GM18507 (cell line): ENCODE measurements around the gene HINFP.
"Not testable (repeated sequence)": the region's sequence is repeated elsewhere in the genome, so short reads cannot be mapped to it uniquely, and the experiment has no call there.

Experiments
- DNase-seq: peaks from one replicate; pipeline ENCODE4 v3.0.0; 2011; ENCODE audit warnings: low read depth; ENCODE audit not compliant: insufficient read length; ENCODE audit errors: extremely low spot score
- FAIRE-seq: peaks from 2 replicates; lab custom pipeline; 2011; peaks lifted over from hg19 to GRCh38; lab: Jason Lieb, UNC

The HINFP gene

DNA sequence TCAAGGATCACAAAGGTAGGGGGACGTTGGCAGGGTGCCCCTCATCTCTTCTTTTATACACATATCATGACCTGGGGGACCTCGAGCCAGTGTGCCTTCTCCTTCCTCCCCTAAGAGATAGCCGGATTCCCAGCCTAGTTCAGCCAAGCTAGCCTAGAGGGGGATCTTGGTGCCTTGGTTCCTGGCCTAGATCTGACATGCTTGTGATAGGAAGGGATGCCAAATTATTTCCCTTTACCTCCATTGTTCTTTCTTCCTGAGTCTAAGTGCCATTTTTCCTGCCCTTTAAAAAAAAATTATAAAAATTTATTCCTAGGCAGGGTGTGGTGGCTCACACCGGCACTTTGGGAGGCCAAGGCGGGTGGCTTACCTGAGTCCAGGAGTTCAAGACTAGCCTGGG lies 7.0 kb upstream of the HINFP start:
- FAIRE-seq = no peak
- DNase-seq = no peak

DNA sequence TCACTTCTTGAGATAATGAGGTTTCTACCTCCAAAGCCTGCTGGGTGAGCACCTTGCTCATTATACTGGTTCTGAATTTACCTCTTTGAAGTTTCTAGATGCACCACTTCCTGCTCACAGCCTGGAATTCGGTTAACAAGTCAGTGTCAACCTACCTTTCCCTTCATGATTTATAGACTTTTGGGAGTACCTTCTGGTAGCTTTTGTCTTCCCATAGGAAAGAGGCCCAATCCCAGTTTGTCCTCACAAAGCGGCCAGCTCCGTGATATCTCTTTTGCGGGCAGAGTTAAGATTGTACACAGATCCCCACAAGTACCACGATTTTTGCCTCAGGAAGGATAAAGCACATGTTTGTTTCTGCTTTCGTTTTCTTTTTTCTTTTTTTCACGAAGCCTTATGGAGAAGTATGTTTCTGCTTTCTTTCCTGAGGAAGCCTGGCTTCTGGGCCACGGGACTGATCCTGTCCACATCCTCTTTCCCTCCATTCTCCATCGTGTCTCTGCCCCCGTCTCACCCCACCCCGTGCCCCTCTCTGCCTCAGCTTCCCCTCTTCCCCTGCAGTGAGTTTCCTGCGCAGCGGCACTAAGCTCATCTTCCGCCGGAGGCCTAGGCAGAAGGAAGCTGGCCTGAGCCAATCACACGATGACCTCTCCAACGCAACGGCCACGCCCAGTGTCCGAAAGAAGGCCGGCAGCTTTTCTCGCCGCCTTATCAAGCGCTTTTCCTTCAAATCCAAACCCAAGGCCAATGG lies 5.7 kb upstream of the HINFP start:
- FAIRE-seq (no peak), DNase-seq (no peak)

DNA sequence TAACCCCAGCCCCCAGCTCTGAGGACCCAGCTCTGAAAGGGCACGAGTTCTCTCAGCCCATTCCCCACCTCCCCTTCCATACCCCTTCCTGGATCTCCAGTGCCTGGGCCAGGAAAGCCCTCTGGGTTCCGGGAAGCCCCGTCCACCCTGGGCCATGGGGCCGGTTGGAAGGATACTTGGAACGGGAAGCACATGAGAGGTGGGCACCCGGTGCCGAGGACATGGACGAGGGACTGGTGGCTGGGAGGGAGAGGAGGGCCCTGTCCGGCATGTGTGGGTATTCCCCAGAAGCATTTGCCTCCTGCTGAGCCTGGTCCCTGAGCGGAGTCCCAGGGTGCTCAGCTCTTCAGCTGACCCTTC lies 5.2 kb upstream of the HINFP start:
- FAIRE-seq (no peak), DNase-seq (no peak)

DNA sequence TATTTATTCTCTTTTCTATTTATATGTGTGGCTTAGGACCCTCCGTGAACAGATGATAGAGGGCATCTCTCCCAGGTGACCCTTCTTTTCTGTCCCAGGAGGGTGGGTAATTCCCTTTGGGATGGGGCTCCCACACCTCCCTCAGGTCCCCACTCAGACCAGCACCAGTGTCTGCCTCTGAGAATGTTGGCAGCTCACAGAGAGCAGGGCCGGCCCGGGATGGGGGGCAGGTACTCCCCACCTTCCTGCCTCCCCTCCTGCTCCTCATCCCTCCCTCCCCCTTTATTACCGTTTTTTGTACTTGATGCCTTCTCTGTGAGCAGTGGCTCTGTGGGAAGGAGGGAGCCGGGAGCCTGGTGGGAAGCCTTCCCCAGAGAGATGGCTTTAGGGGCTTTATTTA lies 4.8 kb upstream of the HINFP start:
- FAIRE-seq (no peak), DNase-seq (no peak)

DNA sequence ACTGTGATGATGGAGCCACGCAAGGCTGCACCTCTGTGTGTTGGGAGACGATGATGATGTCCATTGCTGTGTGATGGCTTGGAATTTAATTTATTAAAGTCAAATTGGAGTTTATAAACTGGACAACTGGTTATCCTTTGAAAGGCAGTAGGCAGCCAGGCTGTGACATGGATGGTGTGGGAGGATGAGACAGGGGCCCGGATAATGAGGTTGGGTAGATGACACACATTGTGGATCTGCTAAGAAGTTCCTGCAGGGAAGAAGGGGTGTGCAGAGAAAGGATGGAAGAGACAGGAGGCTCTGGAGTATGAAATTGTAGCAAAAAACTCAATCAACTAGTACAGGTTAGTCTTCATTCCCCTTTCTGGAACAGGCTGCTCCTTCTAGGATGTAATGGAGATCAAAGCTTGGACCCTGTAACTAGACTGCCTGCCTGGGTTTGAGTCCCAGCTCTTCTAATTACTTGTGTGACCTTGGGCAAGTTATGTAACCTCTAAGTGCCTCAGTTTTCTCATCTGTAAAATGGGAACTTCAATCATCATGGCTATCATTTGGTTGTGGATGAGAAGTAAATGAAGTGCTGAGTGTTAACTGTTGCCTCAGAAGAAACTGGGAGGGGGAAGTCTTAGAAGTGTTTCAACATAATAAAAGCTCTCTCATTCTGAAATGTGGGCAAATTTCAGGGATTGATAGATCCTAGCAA lies 4.2 kb upstream of the HINFP start:
- FAIRE-seq = no peak
- no peak for DNase-seq

DNA sequence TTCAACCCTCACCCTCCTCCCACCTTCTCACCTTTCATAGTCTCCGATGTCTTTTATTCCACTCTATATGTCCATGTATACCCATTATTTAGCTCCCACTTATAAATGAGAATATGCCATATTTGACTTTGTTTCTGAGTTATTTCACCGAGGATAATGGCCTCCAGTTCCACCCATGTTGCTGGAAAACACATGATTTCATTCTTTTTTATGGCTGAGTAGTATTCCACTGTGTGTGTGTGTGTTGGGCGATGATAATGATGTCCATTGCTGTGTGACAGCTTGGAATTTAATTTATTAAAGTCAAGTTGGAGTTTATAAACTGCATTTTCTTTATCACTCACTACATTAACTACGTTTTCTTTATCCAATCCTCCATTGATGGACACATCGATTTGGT lies 3.2 kb upstream of the HINFP start:
- no peak for DNase-seq
- FAIRE-seq = no peak

DNA sequence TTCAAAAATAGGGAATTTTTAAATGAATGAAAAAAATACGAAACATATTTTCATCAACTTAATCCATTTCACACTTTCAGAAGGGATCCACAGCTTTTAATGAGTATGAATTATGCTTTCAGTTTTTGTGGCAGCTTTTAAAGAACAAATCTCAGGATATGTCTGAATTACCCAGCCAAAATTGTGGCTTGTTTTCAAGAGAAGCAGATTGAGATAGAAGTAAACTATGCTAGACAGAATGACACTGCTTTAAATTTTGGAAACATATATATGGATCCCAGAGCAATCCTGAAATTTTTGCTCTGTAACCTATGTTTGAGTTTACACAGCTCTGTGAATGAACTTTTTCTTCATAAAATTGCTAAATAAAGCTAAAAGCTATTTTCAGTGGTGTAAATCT lies 2.4 kb upstream of the HINFP start:
- no peak for FAIRE-seq
- DNase-seq = no peak

DNA sequence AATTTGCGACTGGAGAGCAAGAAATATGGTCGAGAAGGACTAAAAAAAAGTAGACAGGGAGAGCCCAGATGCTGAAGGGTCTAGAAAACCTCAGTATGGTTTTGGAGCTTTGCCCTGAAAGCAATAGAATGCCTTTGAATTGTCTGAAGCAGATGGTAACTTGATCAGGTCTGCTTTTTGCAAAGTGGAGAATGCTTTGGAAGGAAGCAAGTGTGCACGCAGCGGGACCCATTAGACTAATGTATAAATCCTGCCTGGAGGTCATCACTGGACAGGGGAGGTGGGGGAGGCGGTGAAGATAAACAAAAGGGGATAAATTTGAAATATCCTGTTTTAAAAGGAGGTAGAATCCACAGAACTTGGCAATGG lies 757 bp upstream of the HINFP start:
- no peak for DNase-seq
- no peak for FAIRE-seq

DNA sequence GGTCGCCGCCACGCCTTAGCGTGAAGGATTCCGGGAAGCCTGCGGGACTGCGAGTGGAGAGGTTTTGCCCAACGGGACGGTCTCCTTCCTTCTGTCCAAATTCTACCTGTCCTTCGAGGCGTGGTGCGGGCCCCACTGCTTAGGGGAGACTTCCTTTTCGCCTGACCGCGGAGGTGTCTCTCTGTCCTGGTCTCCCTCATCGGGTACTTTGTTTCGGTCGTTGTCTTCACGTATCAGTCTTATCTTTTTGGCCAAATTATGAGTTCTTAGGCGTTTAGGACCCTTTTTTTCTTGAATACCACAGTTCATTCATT lies 388 bp downstream of the HINFP start:
- FAIRE-seq = peak; percentile 12
- DNase-seq = no peak

DNA sequence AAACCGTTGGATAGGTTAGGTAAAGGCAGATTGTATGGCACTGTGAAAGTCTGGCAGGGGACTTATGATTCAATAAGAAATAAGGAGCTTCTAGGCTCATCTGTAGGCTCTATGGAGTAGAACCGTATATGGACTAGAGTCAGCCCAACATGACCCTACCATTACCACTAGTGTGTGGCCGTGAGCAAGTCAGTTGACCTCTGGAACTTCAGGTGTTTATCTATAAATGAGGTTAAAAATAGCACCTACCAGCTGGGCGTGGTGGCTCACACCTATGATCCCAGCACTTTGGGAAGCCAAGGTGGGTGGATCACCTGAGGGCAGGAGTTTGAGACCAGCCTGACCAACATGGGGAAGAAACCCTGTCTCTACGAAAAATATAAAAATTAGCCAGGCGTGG lies 4.4 kb downstream of the HINFP start:
- DNase-seq (no peak), FAIRE-seq (no peak)

DNA sequence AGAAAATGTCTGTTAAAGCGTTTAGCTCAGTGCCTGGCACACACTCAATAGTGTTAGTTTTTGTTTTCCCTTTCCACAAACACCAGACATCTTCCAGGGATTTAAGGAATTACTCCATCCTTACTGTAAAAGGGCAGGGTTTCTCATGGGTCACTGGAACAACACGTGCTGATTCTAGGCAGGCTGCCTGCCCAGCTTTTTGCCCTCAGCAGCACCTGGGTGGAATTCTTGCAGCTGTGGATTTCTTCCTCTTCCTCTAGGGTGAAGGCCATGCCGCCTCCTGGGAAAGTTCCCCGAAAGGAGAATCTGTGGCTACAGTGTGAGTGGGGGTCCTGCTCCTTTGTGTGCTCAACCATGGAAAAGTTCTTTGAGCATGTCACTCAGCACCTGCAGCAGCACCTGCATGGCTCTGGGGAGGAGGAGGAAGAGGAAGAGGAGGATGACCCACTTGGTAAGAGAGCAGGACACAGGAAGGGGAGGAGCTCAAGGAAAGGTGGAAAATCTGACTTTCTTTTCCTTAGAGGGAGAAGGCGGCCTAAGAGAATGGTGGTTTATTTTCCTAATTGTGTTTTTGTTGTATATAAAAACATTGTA lies 5.4 kb downstream of the HINFP start:
- DNase-seq (no peak), FAIRE-seq (no peak)

DNA sequence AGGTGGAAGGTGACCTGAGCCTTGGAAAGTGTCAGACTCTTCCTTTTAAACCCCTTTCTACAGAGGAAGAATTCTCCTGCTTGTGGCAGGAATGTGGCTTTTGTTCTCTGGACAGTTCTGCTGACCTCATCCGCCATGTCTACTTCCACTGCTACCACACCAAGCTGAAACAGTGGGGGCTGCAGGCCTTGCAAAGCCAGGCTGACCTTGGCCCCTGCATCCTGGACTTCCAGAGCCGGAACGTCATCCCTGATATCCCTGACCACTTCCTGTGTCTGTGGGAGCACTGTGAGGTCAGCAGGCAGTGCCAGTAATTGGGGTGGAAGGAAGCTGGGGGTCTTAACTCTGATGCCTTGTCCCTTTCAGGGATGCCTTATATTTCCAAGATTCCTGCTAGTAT lies 9.3 kb downstream of the HINFP start:
- FAIRE-seq = no peak

DNA sequence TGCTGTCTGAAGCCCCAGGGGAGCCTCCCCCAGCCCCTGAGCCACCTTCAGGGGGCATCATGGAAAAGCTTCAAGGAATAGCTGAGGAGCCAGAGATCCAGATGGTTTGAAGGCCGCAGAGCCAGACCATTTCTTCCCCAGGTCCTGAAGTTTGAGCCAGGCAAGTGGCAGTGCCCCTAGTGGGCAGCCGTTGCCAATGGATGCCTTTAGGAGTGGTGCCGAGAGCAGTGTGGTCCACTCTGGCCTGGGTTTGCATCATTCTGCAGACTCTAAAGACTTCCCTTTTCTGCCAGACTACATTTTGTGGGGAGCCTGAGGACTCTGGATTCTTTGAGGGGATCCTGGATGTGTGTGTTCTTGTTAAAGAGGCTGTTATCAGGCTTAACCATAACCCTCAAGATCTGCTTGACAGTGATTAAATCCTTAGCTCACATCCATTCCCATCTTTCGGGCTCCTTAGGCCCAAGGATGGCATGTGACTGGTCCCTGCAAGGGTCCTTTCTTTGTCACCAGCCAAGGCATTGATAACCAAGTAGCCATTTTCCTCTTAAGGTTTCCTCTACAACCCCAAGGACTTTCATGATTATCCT lies 13.1 kb downstream of the HINFP start:
- no peak for FAIRE-seq
- DNase-seq = no peak

More for the DNA sequence above, 9.3 kb downstream of the HINFP start:
- no peak for DNase-seq

DNA sequence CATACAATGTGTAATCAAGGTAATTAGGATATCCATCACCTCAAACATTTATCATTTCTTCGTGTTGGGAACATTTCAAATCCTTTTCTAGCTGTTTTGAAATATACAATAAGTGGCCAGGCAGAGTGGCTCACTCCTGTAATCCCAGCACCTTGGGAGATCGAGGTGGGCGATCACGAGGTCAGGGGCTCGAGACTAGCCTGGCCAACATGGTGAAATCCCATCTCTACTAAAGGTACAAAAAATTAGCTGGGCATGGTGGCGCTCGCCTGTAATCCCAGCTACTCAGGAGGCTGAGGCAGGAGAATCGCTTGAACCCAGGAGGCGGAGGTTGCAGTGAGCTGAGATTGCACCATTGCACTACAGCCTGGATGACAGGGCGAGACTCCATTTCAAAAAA lies 17.9 kb downstream of the HINFP start:
- not testable (repeated sequence) for DNase-seq, FAIRE-seq

DNA sequence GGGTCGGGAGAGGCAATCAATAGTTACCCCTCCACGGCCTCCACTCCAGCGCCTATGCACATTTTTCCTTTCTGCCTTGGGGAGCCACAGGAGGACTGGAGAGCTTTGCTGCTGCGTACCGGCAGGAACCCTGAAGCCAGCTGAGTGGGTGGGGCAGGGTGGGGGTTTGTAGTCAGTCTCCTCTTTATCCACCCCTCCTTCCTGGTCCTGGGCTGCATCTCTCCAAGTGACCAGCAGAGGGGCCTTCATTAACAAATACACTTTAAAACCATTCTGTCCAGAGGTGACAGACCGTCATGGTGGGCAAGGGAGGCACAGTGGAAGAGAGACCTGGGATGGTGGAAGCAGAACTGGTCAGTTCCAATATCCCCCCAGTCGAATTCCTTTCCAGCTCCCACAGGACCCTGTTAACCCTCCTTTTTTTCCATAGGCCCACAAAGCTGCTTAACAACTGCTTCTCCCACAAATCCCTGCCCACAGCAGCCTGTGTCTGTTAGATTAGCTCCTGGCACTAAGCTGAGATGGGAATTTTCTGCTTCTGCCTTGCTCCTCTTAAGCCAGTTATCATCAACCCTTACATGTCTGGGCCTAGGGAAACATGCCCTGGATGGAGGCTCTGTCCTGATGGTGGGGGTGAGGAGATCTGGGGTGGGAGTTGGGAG lies 23.6 kb downstream of the HINFP start:
- FAIRE-seq (peak; percentile 77), DNase-seq (peak; percentile 58)

DNA sequence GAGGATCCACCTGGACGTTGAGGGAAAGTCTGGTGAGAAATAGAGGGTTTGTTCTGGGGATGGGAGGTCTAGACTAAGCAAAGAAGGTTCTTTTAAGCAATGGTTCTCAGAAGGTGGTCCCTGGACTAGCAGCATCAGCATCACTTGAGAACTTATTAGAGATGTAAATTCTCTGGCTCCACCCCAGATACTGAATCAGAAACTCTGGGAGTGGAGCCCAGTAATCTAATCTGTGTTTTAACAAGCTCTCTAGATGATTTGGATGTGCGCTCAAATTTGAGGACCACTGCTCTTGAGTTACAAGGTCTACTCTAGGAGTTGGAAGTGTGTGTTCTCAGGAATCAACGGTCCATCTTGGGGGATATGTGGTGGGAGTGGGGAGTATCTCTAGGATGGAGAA lies 24.2 kb downstream of the HINFP start:
- DNase-seq (no peak), FAIRE-seq (no peak)

DNA sequence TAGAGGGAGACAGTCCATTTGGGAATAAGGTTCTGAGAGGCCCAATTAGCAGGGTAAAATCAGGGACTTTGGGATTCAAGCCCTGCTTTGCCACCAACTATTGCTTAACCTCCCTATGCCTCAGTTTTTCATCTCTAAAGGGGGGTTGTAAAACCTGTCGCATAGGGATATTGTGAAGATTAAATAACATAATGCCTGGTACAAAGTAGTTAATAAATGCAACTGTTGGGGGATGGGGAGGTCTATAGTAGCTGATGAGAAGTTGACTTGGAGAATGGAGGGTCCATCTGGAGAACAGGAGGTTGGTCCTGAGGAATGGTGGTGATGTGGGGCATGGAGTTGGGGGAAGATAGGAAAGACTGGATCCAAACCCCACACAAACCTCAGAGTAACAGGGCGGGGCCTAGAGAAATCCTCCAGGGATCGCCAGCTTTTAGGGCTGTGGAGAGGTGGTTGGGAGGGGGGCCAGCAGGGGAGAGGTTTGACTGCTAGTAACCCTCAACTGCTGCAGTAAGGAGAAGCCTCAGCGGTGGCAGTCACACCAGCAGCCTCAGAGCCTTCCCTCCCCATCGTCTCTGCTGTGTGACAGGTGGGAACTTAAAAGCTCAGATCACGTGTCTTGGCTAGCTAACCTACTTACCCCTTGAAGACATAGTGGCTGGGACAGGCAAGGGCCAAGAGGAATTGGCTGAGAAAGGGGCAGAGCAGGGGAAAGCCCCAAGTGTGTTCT lies 26.4 kb downstream of the HINFP start:
- DNase-seq (no peak), FAIRE-seq (no peak)

DNA sequence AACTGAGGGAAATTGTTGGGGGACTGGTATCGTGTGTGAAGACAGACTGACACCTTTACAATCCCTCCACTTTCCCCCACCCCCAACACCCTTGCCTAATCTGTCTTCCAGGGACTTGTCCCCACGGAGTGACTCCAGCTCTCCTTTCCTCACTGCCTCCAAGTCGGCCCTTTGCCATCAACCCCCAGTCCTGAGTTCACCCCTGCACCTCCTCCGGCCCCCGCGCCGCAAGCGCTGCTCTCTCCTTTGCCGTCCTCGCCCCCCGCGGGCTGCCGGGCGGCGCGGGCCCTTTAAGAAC lies 27.3 kb downstream of the HINFP start:
- FAIRE-seq = no peak

DNA sequence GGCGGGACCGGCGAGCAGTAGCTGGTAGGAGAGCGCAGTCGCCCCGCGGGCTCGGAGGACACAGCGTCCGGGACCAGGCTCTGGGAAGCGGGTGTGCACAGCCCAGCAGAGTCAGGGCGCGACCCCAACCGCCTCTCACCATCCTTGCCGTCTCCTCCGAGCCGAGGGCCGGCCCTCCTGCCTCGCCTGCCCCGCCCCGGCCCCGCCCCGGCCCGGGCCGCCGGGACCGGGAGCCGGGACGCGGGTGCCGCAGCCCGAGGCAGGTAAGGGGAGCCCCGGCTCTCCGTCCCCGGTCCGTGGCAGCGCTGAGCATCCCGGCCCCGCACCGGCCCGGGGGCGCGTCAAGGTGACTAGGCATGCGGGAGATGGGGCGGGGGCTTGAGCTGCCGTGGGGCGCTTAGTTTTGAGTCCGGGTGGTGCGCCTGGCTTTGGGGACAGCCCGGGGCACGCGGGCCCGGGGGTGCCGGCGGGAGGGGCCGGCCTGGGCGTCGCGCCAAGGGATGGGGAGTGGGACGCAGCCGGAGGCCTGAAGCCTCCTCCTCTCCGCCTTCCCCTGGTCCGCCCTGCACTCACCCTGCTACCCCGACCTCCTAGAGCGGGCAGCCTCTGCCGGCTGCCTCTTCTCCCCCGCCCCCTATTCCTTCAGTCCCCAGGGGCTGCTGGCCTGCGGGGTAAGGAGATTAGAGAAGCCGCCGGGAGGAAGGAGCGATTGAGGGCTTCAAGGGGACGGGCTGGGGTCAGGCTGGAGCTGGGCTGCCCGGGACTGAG lies 27.8 kb downstream of the HINFP start, which contains the start of gene ABCG4:
Gene ABCG4 (plus strand): TSS at position 35 of the 768 bp plus-strand sequence. CDS start 914 bp downstream, outside the sequence.
- no peak for FAIRE-seq
- DNase-seq = no peak

More for the DNA sequence above, 27.3 kb downstream of the HINFP start:
- no peak for DNase-seq
